Fibroblast of peridontal ligament (primary cell): ENCODE data around the gene AKAP14.
"Not testable (repeated sequence)": the region's sequence is repeated elsewhere in the genome, so short reads cannot be mapped to it uniquely, and the experiment has no call there.

Source experiments
- DNase-seq: peaks from one replicate; pipeline ENCODE4 v3.0.0-alpha.2; 2010; ENCODE audit errors: extremely low read depth

The AKAP14 gene

GRCh38 chrX:119922391-119922790 is 26.7 kb downstream of the AKAP14 start:
- DNase-seq, result not testable (repeated sequence)

- DNase-seq, result no peak
Measured at GRCh38 chrX:119935215-119935874, 39.7 kb downstream of the AKAP14 start.

GRCh38 chrX:119941336-119941735 is 45.6 kb downstream of the AKAP14 start:
- no peak for DNase-seq

GRCh38 chrX:119942173-119942819 is 46.6 kb downstream of the AKAP14 start:
- no peak for DNase-seq

- peak; percentile 15 for DNase-seq
Measured at GRCh38 chrX:119942831-119943184, 47.1 kb downstream of the AKAP14 start.

- peak; percentile 97 for DNase-seq
Measured at GRCh38 chrX:119943185-119943988, 47.7 kb downstream of the AKAP14 start, which contains the start of gene NKAP. TSS of gene NKAP (minus strand) at chrX:119943751. CDS start at chrX:119943605, 146 bp downstream.

GRCh38 chrX:119945481-119945880 is 49.8 kb downstream of the AKAP14 start:
- no peak for DNase-seq

GRCh38 chrX:119948381-119948780 is 52.7 kb downstream of the AKAP14 start:
- no peak for DNase-seq

GRCh38 chrX:119954374-119954773 is 58.7 kb downstream of the AKAP14 start:
- no peak for DNase-seq

- not testable (repeated sequence) for DNase-seq
Measured at GRCh38 chrX:119955807-119956570, 60.3 kb downstream of the AKAP14 start.

- no peak for DNase-seq
Measured at GRCh38 chrX:119960625-119961024, 64.9 kb downstream of the AKAP14 start.

- not testable (repeated sequence) for DNase-seq
Measured at GRCh38 chrX:119966837-119967236, 71.1 kb downstream of the AKAP14 start.
